Kidney (tissue), 14 donors: ENCODE measurements around the gene PRR36. TPM values are rescaled to one million over a fixed set of nuclear protein-coding genes. Genes with fewer than 3 reads are reported as not detected.

ENCODE experiments used
- DNase-seq, 5 donors: peaks; one replicate each; pipeline ENCODE4 v3.0.0-alpha.2; 2013 to 2020
- FAIRE-seq: peaks from 2 replicates; lab custom pipeline; 2012; peaks lifted over from hg19 to GRCh38; lab: Jason Lieb, UNC
- H3K27ac ChIP-seq, 2 donors: one replicate each; pipeline ENCODE4 v1.7.0; 2013; ENCODE audit warnings: low read depth in 2 of 2, low read length in 2 of 2, inconsistent platforms in 1 of 2
- H3K27me3 ChIP-seq: one replicate; pipeline ENCODE4 v1.7.1; 2013; ENCODE audit warnings: low read length, inconsistent platforms; ENCODE audit not compliant: control insufficient read depth, insufficient read depth
- H3K36me3 ChIP-seq, 3 donors: one replicate each; pipeline versions ENCODE4 v1.7.0 to v1.7.1; 2013; ENCODE audit warnings: low read length in 3 of 3, control low read depth in 1 of 3, inconsistent platforms in 1 of 3; ENCODE audit not compliant: insufficient read depth in 3 of 3, control insufficient read depth in 2 of 3
- H3K4me1 ChIP-seq, 3 donors: one replicate each; pipeline versions ENCODE4 v1.7.0 to v1.7.1; 2013; ENCODE audit warnings: low read length in 3 of 3, inconsistent platforms in 1 of 3, low read depth in 1 of 3; ENCODE audit not compliant: control insufficient read depth in 2 of 3, insufficient read depth in 2 of 3
- H3K4me3 ChIP-seq, 3 donors: one replicate each; pipeline versions ENCODE4 v1.7.0 to v1.8.1; 2013; ENCODE audit warnings: low read length in 3 of 3, control low read depth in 1 of 3, inconsistent platforms in 1 of 3
- H3K9ac ChIP-seq, 3 donors: one replicate each; pipeline versions ENCODE4 v1.7.0 to v1.7.1; 2013; ENCODE audit warnings: low read length in 3 of 3, control low read depth in 1 of 3, inconsistent platforms in 1 of 3
- H3K9me3 ChIP-seq, 3 donors: one replicate each; pipeline versions ENCODE4 v1.7.0 to v1.7.1; 2013; ENCODE audit warnings: low read length in 3 of 3, control low read depth in 1 of 3, inconsistent platforms in 1 of 3; ENCODE audit not compliant: control insufficient read depth in 2 of 3, insufficient read depth in 1 of 3
- CTCF ChIP-seq: IDR thresholded peaks from 3 replicates; pipeline ENCODE4 v1.5.1; 2012; ENCODE audit warnings: mild to moderate bottlenecking, moderate library complexity, borderline replicate concordance; ENCODE audit not compliant: insufficient read depth; ENCODE audit errors: extremely low read depth
- intact Hi-C: fragments of 100-400 bp; cut with DNase I; formaldehyde crosslinking; loops from one replicate; pipeline ENCODE4 v1.11.1; 2022
- polyA plus RNA-seq: library from polyadenylated mRNA; stranded (reverse); fragments of 350-450 nt; fragmentation: Illumina TruSeq; extraction: RNeasy Lipid Tissue Mini Kit (QIAGEN cat#74804); gene quantifications from one replicate; pipeline ENCODE4 v1.2.3, GENCODE V29; 2014; ENCODE audit warnings: low read depth, low replicate concordance; ENCODE audit not compliant: insufficient read depth
- total RNA-seq: library from RNA; stranded (reverse); fragmentation: NEBNext Ultra II Directional; extraction: Animal tissue kit (Norgen Biotek cat#: 25700); gene quantifications from one replicate; pipeline ENCODE4 v1.2.1, GENCODE V29; 2021
- donor health status: control.
- donor health status: control.
- donor health status: control.
- donor health status: control.
- donor health status: control.
- donor health status: DM: yes; HTN: yes; CAD: no.
- donor health status: Normal renal cell carcinoma (clear cell type).

The PRR36 gene
- total and polyA plus RNA-seq, 2 donors from 2014 or later, result 1.1 to 4.2 TPM

- H3K9ac ChIP-seq, result no peak overlapping the region
- H3K4me1 ChIP-seq, result peaks cover 0 to 8% (median 3%) of the 10 kb centered on the region in 3 donors
- H3K27ac ChIP-seq, result peak overlapping the region; percentile 43 to 60
Measured at GRCh38 chr19:7871437-7872305, 2.5 kb downstream of the PRR36 start.

GRCh38 chr19:7870571-7871436, 3.4 kb downstream of the PRR36 start:
- Histone ChIP-seq H3K27ac (no peak overlapping the region), H3K4me1 (peaks cover 0 to 8% (median 3%) of the 10 kb centered on the region in 3 donors), H3K9ac (no peak overlapping the region), H3K9me3 (no peaks in the 10 kb centered on the region), H3K4me3 (no peak overlapping the region), H3K27me3 (no peaks in the 10 kb centered on the region), H3K36me3 (no peaks in the 10 kb centered on the region)
- DNase-seq, result peak; percentile 42 to 86 (median 70)
- TF ChIP-seq CTCF, result no peak
- no peak for FAIRE-seq
- intact Hi-C loops, result no loop called here

More at GRCh38 chr19:7871437-7872305, 2.5 kb downstream of the PRR36 start:
- H3K4me3 ChIP-seq, result peak overlapping the region in 1 of 3 donors; percentile 48
- no peak for TF ChIP-seq CTCF
- H3K9me3 ChIP-seq, result no peaks in the 10 kb centered on the region
- FAIRE-seq, result no peak
- intact Hi-C loops, result no loop called here
- DNase-seq, result peak; percentile 93 to 98 (median 96)
- no peaks in the 10 kb centered on the region for H3K27me3 ChIP-seq
- no peaks in the 10 kb centered on the region for H3K36me3 ChIP-seq

GRCh38 chr19:7869910-7870511, 4.2 kb downstream of the PRR36 start:
- Histone ChIP-seq H3K27me3 (peaks cover 3% of the 10 kb centered on the region), H3K9ac (no peak overlapping the region), H3K9me3 (no peaks in the 10 kb centered on the region), H3K4me1 (peaks cover 0 to 8% (median 3%) of the 10 kb centered on the region in 3 donors), H3K27ac (peak overlapping the region in 1 of 2 donors; percentile 71), H3K4me3 (no peak overlapping the region), H3K36me3 (no peaks in the 10 kb centered on the region)
- TF ChIP-seq CTCF, result no peak
- DNase-seq (peak; percentile 49 to 94 (median 72)), FAIRE-seq (no peak)
- intact Hi-C loops, result no loop called here
